Stimulated activated naive CD8-positive, alpha-beta T cell treated with anti-CD3 and anti-CD28 coated beads, Interleukin-15, amount 100 ng/mL, for 72 hours (primary cell): ENCODE results near the gene DNAJC10.

Source experiments
- ATAC-seq: fragments of 150-1000 bp; cut with Tn5 transposase; 2 replicates; pipeline ENCODE4 v1.10.0; 2021; ENCODE audit warnings: mild to moderate bottlenecking, moderate library complexity
- DNase-seq, 2 donors: peaks; one replicate each; pipeline ENCODE4 v3.0.0; 2021 to 2022
- H3K27ac Mint-ChIP-seq, 2 donors: one replicate each; pipeline ENCODE4 v1.8.0; 2022; ENCODE audit warnings: mild to moderate bottlenecking in 2 of 2, mixed read lengths in 2 of 2, moderate library complexity in 2 of 2
- H3K27me3 Mint-ChIP-seq: one replicate; pipeline ENCODE4 v1.8.0; 2022; ENCODE audit warnings: mixed read lengths
- H3K4me1 Mint-ChIP-seq: one replicate; pipeline ENCODE4 v1.8.0; 2022; ENCODE audit warnings: mild to moderate bottlenecking, mixed read lengths
- H3K4me3 Mint-ChIP-seq, 2 donors: one replicate each; pipeline ENCODE4 v1.8.0; 2022; ENCODE audit warnings: mild to moderate bottlenecking in 2 of 2, mixed read lengths in 2 of 2, moderate library complexity in 1 of 2
- H3K9me3 Mint-ChIP-seq, 2 donors: one replicate each; pipeline ENCODE4 v1.8.0; 2022; ENCODE audit warnings: mixed read lengths in 2 of 2

The DNAJC10 gene

GRCh38 chr2:182831921-182832320 is 115.9 kb downstream of the DNAJC10 start:
- Mint-ChIP-seq H3K9me3 (no peaks in the 10 kb centered on the region), H3K27me3 (peaks cover 15% of the 10 kb centered on the region), H3K27ac (no peak overlapping the region), H3K4me1 (no peaks in the 10 kb centered on the region), H3K4me3 (no peak overlapping the region)
- no peak for DNase-seq
- no peak for ATAC-seq

- ATAC-seq, result no peak
- Mint-ChIP-seq H3K27me3 (peaks cover 20% of the 10 kb centered on the region), H3K4me1 (no peaks in the 10 kb centered on the region), H3K9me3 (no peaks in the 10 kb centered on the region), H3K27ac (no peak overlapping the region), H3K4me3 (no peak overlapping the region)
- no peak for DNase-seq
These were observed 117.2 kb downstream of the DNAJC10 start for GRCh38 chr2:182833084-182833854.

GRCh38 chr2:182834293-182834692 is 118.2 kb downstream of the DNAJC10 start:
- Mint-ChIP-seq H3K27ac (no peak overlapping the region), H3K9me3 (no peaks in the 10 kb centered on the region), H3K4me3 (no peak overlapping the region), H3K4me1 (no peaks in the 10 kb centered on the region), H3K27me3 (peaks cover 30% of the 10 kb centered on the region)
- DNase-seq (no peak), ATAC-seq (no peak)

- H3K4me3 Mint-ChIP-seq, result no peak overlapping the region
- no peak for DNase-seq
- no peak for ATAC-seq
- no peaks in the 10 kb centered on the region for H3K9me3 Mint-ChIP-seq
- no peak overlapping the region for H3K27ac Mint-ChIP-seq
- no peaks in the 10 kb centered on the region for H3K4me1 Mint-ChIP-seq
- H3K27me3 Mint-ChIP-seq, result peaks cover 40% of the 10 kb centered on the region
These were observed 120.4 kb downstream of the DNAJC10 start for GRCh38 chr2:182836451-182836850.
